A549 (cell line): Measurements from ENCODE around the gene TP53INP2. TPM values are rescaled to one million over a fixed set of nuclear protein-coding genes. Genes with fewer than 3 reads are reported as not detected.

Experiments
- ATAC-seq, 2 experiments: fragments of 200-7000 bp in 1 of 2; fragments of >200 bp in 1 of 2; cut with Nextera tagmentation in 1 of 2; cut with Tn5 transposase in 1 of 2; 3 replicates each; pipeline versions ENCODE4 v1.8.0 to v1.9.1; 2018 to 2020; ENCODE audit warnings: mild to moderate bottlenecking in 1 of 2, moderate library complexity in 1 of 2
- CTCF ChIA-PET: fragments of 300-600 bp; sonication (Branson Sonifier 250); formaldehyde crosslinking; extraction: SDS; loops from one replicate; lab custom pipeline; 2021; ENCODE audit warnings: antibody characterized with exemption, inconsistent platforms; lab: Yijun Ruan, JAX
- POLR2A ChIA-PET: fragments of 350-600 bp; formaldehyde crosslinking; extraction: SDS; loops from one replicate; lab custom pipeline; 2021; ENCODE audit warnings: antibody characterized with exemption, inconsistent platforms; lab: Yijun Ruan, JAX
- DNase-seq, 2 experiments: peaks; one replicate each; pipeline versions ENCODE4 v3.0.0 to v3.0.0-alpha.2; 2011 to 2016; ENCODE audit warnings: low read depth in 1 of 2, low spot score in 1 of 2
- FAIRE-seq: peaks from 2 replicates; lab custom pipeline; 2011; peaks lifted over from hg19 to GRCh38; lab: Jason Lieb, UNC
- H3K27ac ChIP-seq, 2 experiments: fragments of >200 bp; sonication (Bioruptor Twin); formaldehyde crosslinking; 3 replicates each; pipeline ENCODE4 v1.5.1; 2016 to 2017
- H3K4me1 ChIP-seq: fragments of >200 bp; sonication (Bioruptor Twin); formaldehyde crosslinking; 3 replicates; pipeline ENCODE4 v1.6.1; 2016
- H3K4me2 ChIP-seq: fragments of >200 bp; sonication (Bioruptor Twin); formaldehyde crosslinking; 3 replicates; pipeline ENCODE4 v1.6.1; 2016
- H3K4me3 ChIP-seq: fragments of >200 bp; sonication (Bioruptor Twin); formaldehyde crosslinking; 3 replicates; pipeline ENCODE4 v1.5.1; 2016
- H3K9me3 ChIP-seq: fragments of >200 bp; sonication (Bioruptor Twin); formaldehyde crosslinking; 3 replicates; pipeline ENCODE4 v1.6.1; 2016
- BCL3 ChIP-seq: fragments of >200 bp; sonication (Bioruptor Twin); formaldehyde crosslinking; IDR thresholded peaks from 3 replicates; pipeline ENCODE4 v1.6.1; 2016
- BHLHE40 ChIP-seq: IDR thresholded peaks from 2 replicates; pipeline ENCODE4 v1.6.1; 2012; ENCODE audit warnings: low read depth, low read length, inconsistent platforms
- CBX2 ChIP-seq: fragments of 200-600 bp; sonication (generic); IDR thresholded peaks from 2 replicates; pipeline ENCODE4 v1.6.1; 2016; ENCODE audit warnings: low read depth, mild to moderate bottlenecking, borderline replicate concordance
- CEBPB ChIP-seq, 2 experiments: fragments of >200 bp in 1 of 2; sonication (Bioruptor Twin) in 1 of 2; formaldehyde crosslinking in 1 of 2; IDR thresholded peaks; 2 replicates each; pipeline ENCODE4 v1.6.1; 2012 to 2016
- CHD4 ChIP-seq: fragments of 200-600 bp; sonication (generic); IDR thresholded peaks from 2 replicates; pipeline ENCODE4 v1.6.1; 2016; ENCODE audit warnings: antibody characterized with exemption, mild to moderate bottlenecking, borderline replicate concordance
- CTCF ChIP-seq: fragments of >200 bp; sonication (Bioruptor Twin); formaldehyde crosslinking; IDR thresholded peaks from 3 replicates; pipeline ENCODE4 v1.5.1; 2016
- EHMT2 ChIP-seq: fragments of 200-600 bp; sonication (generic); IDR thresholded peaks from 2 replicates; pipeline ENCODE4 v1.6.1; 2016; ENCODE audit warnings: antibody characterized with exemption, low read depth, mild to moderate bottlenecking, moderate library complexity
- ELK1 ChIP-seq: fragments of 150-350 bp; IDR thresholded peaks from 2 replicates; pipeline ENCODE4 v1.6.1; 2014; ENCODE audit warnings: low read depth, mild to moderate bottlenecking, low read length
- ESRRA ChIP-seq: fragments of 150-350 bp; IDR thresholded peaks from 2 replicates; pipeline ENCODE4 v1.6.1; 2014; ENCODE audit warnings: mild to moderate bottlenecking, low read length, borderline replicate concordance
- FOSB ChIP-seq: fragments of 250-450 bp; sonication (Bioruptor Pico); IDR thresholded peaks from 2 replicates; pipeline ENCODE4 v1.5.0; 2020; ENCODE audit warnings: mild to moderate bottlenecking, moderate library complexity
- FOSL2 ChIP-seq, 2 experiments: fragments of 450-650 bp in 1 of 2; fragments of >200 bp in 1 of 2; sonication (Bioruptor Twin) in 1 of 2; formaldehyde crosslinking; IDR thresholded peaks; 2 replicates each; pipeline versions ENCODE4 v1.5.0 to v1.6.1; 2016 to 2020; ENCODE audit warnings: mild to moderate bottlenecking in 1 of 2, moderate library complexity in 1 of 2
- FOXS1 ChIP-seq: fragments of 250-450 bp; sonication (Bioruptor Pico); IDR thresholded peaks from 2 replicates; pipeline ENCODE4 v1.5.0; 2020; ENCODE audit warnings: mild to moderate bottlenecking, moderate library complexity
- KDM1A ChIP-seq: fragments of 200-600 bp; sonication (generic); IDR thresholded peaks from 2 replicates; pipeline ENCODE4 v1.6.1; 2016; ENCODE audit warnings: low read depth, mild to moderate bottlenecking
- POLR2A ChIP-seq: IDR thresholded peaks from 2 replicates; pipeline ENCODE4 v1.6.1; 2012; ENCODE audit warnings: mild to moderate bottlenecking, low read length
- RAD21 ChIP-seq, 2 experiments: fragments of >200 bp in 1 of 2; sonication (Bioruptor Twin) in 1 of 2; formaldehyde crosslinking in 1 of 2; IDR thresholded peaks in 1 of 2; conservative IDR thresholded peaks in 1 of 2; 2 replicates in 1 of 2; 3 replicates in 1 of 2; pipeline ENCODE4 v1.6.1; 2012 to 2018; ENCODE audit warnings: inconsistent platforms in 1 of 2
- RCOR1 ChIP-seq: fragments of 150-350 bp; IDR thresholded peaks from 2 replicates; pipeline ENCODE4 v1.6.1; 2014; ENCODE audit warnings: antibody characterized with exemption, low read length, low read depth
- RFX5 ChIP-seq: fragments of 450-650 bp; IDR thresholded peaks from 2 replicates; pipeline ENCODE4 v1.7.1; 2014; ENCODE audit warnings: antibody characterized with exemption, mild to moderate bottlenecking, moderate library complexity
- SMC3 ChIP-seq: fragments of >200 bp; sonication (Bioruptor Twin); formaldehyde crosslinking; IDR thresholded peaks from 3 replicates; pipeline ENCODE4 v1.6.1; 2018; ENCODE audit warnings: inconsistent platforms
- TP53 ChIP-seq: fragments of 250-450 bp; sonication (Bioruptor Pico); IDR thresholded peaks from 2 replicates; pipeline ENCODE4 v1.5.0; 2021; ENCODE audit warnings: mild to moderate bottlenecking, moderate library complexity
- USF2 ChIP-seq: fragments of 450-650 bp; IDR thresholded peaks from 2 replicates; pipeline ENCODE4 v1.6.1; 2014; ENCODE audit warnings: antibody characterized with exemption
- ZSCAN20 ChIP-seq: fragments of 250-450 bp; sonication (Bioruptor Pico); IDR thresholded peaks from 2 replicates; pipeline ENCODE4 v1.8.0; 2022; ENCODE audit warnings: mild to moderate bottlenecking, moderate library complexity
- WGBS: methylation state at CpG from one replicate; pipeline ENCODE4 v1.1.6; 2017; ENCODE audit errors: missing lambda C conversion rate; 5-methylcytosine and 5-hydroxymethylcytosine counted together
- polyA plus RNA-seq, 4 experiments: library from polyadenylated mRNA; depleted of rRNA in 3 of 4; stranded (reverse); fragments of >200 nt; fragmentation: RNase III in 1 of 4; extraction: RNeasy Plus Mini Kit Qiagen cat#74134 plus additional on column Dnase treatment in 1 of 4; gene quantifications; 2 replicates in 3 of 4; 3 replicates in 1 of 4; pipeline ENCODE4 v1.2.3, GENCODE V29; 2011 to 2017

The TP53INP2 gene
- polyA plus RNA-seq, 2 of the 4 experiments (the other 2 are of a cell fraction): 2.2 to 4.5 TPM

- no peak for FAIRE-seq
- H3K4me3 ChIP-seq: peak overlapping the region; percentile 94
Observed at GRCh38 chr20:34703424-34704176, 544 bp upstream of the TP53INP2 start.

GRCh38 chr20:34705008-34705396 is 858 bp downstream of the TP53INP2 start:
- TF ChIP-seq POLR2A (no peak), EHMT2 (no peak), USF2 (no peak), CEBPB (IDR thresholded peaks at IDR 0.05) (no peak), CBX2 (no peak), RCOR1 (no peak), ZSCAN20 (CRISPR knock-in tag) (no peak), ELK1 (no peak), KDM1A (no peak), CHD4 (no peak), BHLHE40 (no peak), FOSB (CRISPR knock-in tag) (no peak), BCL3 (no peak), RFX5 (no peak), FOXS1 (CRISPR knock-in tag) (no peak), TP53 (no peak)
- Histone ChIP-seq H3K27ac (peak overlapping the region; percentile 80 to 93), H3K4me3 (peak overlapping the region; percentile 94), H3K4me2 (peak overlapping the region; percentile 99), H3K4me1 (peaks cover 26% of the 10 kb centered on the region), H3K9me3 (no peaks in the 10 kb centered on the region)
- no peak for FAIRE-seq
- 33% methylated on average over 5 of the region's 5 CpGs for WGBS
- ChIA-PET CTCF (interaction anchor here (1.2 to 8.6 kb wide), 7 partner anchors 16 to 514 kb away, joined by 3 to 108 read pairs (median 5); no protein-coding TSS in a partner anchor), POLR2A (interaction anchor here (1.5 kb wide), 1 partner anchor 126 kb away, joined by 3 read pairs; no protein-coding TSS in a partner anchor)
- ATAC-seq: no peak
- no peak for DNase-seq

More at GRCh38 chr20:34703424-34704176, 544 bp upstream of the TP53INP2 start:
- H3K4me2 ChIP-seq: peak overlapping the region; percentile 99
- peak; percentile 4 to 10 for ATAC-seq
- ChIA-PET POLR2A (interaction anchor here (1.0 to 1.6 kb wide), 3 partner anchors 10 to 145 kb away, joined by 3 to 12 read pairs (median 3); partner anchors contain the start of genes MAP1LC3A and PIGU), CTCF (interaction anchor here (0.6 to 8.6 kb wide), 8 partner anchors 9 to 517 kb away, joined by 3 to 108 read pairs (median 4); partner anchors contain the start of gene PIGU)
- TF ChIP-seq CHD4 (peak; percentile 26; the same call in 1 of the 2 replicates), POLR2A (no peak)
- WGBS: under 1% methylated on average over 37 of the region's 38 CpGs
- DNase-seq: no peak
- H3K4me1 ChIP-seq: peaks cover 26% of the 10 kb centered on the region
- peak overlapping the region; percentile 80 to 93 for H3K27ac ChIP-seq
- no peaks in the 10 kb centered on the region for H3K9me3 ChIP-seq

- H3K27ac ChIP-seq: peak overlapping the region; percentile 9 to 93; a peak in 5 of 6 replicates
- no peaks in the 10 kb centered on the region for H3K9me3 ChIP-seq
- peak; percentile 37 to 65 for DNase-seq
- POLR2A ChIA-PET: interaction anchor here (1.5 kb wide), 1 partner anchor 126 kb away, joined by 3 read pairs; no protein-coding TSS in a partner anchor
- CTCF ChIA-PET: interaction anchor here (0.8 to 8.6 kb wide), 11 partner anchors 17 to 515 kb away, joined by 3 to 108 read pairs (median 4); no protein-coding TSS in a partner anchor
- peak in 1 of 2 experiments; percentile 5; a peak in 2 of 6 replicates for ATAC-seq
- no peak for FAIRE-seq
- TF ChIP-seq POLR2A: no peak
- peak; percentile 43; the same call in 1 of the 2 replicates for TF ChIP-seq ESRRA
- peak; percentile 38 to 47; a peak in 4 of 5 replicates for TF ChIP-seq RAD21 (conservative IDR thresholded peaks at IDR 0.05 in 1 of 2, IDR thresholded peaks at IDR 0.05 in 1 of 2)
- TF ChIP-seq FOSL2 (IDR thresholded peaks at IDR 0.05): no peak
- TF ChIP-seq FOSL2 (CRISPR knock-in tag; IDR thresholded peaks at IDR 0.05): peak; percentile 78
- no peak for TF ChIP-seq RCOR1
- peak; percentile 24; the same call in 2 of the 3 replicates for TF ChIP-seq SMC3
- TF ChIP-seq CTCF: peak; percentile 28; the same call in 2 of the 3 replicates
- H3K4me1 ChIP-seq: peaks cover 32% of the 10 kb centered on the region
- peak overlapping the region; percentile 99 for H3K4me2 ChIP-seq
- no peak overlapping the region for H3K4me3 ChIP-seq
- WGBS: 38% methylated on average over 6 of the region's 6 CpGs
Observed at GRCh38 chr20:34705397-34706301, 1.5 kb downstream of the TP53INP2 start.
